IPS-NIHi11 (cell line): ENCODE measurements around the gene RHOV.

Source experiments
- DNase-seq: peaks from one replicate; pipeline ENCODE4 v3.0.0; 2012; ENCODE audit warnings: mixed read lengths, low spot score

The RHOV gene

GRCh38 chr15:40873694-40874561 lies at the start of gene RHOV:
Gene RHOV (minus strand): TSS chr15:40874234. CDS start chr15:40874139, 95 bp downstream.
- DNase-seq = peak; percentile 84

GRCh38 chr15:40923551-40923950 lies 49.5 kb upstream of the RHOV start:
- no peak for DNase-seq

DNA sequence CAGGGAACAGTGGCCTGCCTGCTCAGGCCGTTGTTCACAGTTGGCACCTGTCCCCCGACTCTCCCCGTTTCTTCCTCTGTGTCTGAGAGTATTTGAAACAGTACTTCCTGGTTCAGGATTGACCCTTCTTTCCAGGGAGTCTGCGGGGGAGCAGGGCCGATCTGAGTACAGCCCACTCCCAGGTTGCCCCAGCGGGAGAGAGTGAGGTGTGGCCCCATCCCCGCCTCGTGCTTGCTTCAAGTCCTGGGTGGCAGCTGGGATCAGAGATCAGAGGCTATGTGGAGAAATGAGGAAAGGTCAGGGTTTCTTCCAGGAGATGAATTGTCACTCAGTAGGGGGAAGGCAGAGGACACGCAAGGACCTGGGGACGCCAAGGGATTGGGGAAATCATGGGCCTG lies 48.6 kb upstream of the RHOV start:
- no peak for DNase-seq

GRCh38 chr15:40921949-40922607 lies 48.0 kb upstream of the RHOV start:
- no peak for DNase-seq

GRCh38 chr15:40918799-40919392 lies 44.9 kb upstream of the RHOV start:
- no peak for DNase-seq

GRCh38 chr15:40918146-40918798 lies 44.2 kb upstream of the RHOV start:
- no peak for DNase-seq

GRCh38 chr15:40917585-40917984 lies 43.6 kb upstream of the RHOV start:
- no peak for DNase-seq

GRCh38 chr15:40915679-40916078 lies 41.6 kb upstream of the RHOV start:
- DNase-seq = no peak

- DNase-seq = no peak
These were observed 41.2 kb upstream of the RHOV start for GRCh38 chr15:40915116-40915661.

DNA sequence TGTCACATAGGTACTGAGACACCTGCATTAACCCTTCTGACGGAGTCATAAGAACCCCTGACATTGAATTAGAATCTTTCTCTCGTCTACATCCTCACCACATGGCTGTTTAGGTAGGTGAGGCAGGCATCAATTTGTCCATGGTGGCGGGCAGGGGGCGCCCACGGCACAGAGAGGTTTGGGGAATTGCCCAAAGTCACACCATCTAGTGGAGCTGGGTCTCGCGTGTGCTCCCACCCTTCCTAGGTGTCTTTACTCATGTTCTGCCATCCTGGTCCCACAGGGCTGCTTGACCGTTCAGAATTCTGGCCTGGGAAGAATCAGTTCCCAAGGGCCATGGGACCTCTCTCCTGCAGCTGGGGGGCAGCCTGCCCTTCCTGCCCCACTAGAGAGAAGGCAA lies 40.5 kb upstream of the RHOV start:
- peak; percentile 39 for DNase-seq

GRCh38 chr15:40914013-40914412 lies 40.0 kb upstream of the RHOV start:
- no peak for DNase-seq

- DNase-seq = no peak
These were observed 38.4 kb upstream of the RHOV start for GRCh38 chr15:40912478-40912877.

DNA sequence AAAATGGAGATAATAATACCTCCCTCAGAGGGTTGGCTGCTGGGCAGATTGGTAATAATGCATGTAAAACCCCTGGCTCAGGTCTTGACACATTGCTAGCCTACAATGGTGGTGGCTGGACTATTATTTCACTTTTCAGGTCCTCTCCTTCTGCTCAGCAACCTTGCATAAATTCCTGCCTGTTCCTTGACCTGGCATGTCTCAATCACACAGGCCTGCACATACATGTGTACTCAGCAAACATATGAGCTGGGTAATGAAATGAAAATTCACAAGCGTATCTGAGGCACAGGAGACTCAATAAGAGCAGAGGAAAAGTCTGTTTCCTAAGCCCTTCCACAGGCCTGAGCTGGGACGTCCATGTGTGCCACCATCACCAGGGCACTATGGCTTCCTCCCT lies 37.7 kb upstream of the RHOV start:
- no peak for DNase-seq

DNA sequence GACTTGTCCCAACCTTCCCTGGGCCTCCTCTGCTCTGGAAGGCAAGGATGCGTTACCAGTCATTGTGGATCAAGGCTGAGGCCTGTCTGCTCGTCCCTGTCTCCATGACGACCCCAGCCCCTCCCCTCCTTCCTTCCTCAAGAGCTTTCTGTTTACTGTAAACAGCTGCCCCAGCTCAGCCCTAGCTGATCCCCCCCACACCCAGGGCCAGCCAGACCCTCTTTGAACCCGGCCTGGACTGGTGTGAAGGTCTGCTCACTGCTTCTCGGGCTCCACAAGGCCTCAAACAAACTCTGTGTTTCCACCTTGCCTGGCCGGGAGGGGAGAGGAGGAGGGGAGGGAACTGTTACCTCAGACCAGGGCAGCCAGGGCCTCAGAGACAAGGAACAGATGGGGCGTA lies 37.1 kb upstream of the RHOV start:
- DNase-seq = peak; percentile 48

DNA sequence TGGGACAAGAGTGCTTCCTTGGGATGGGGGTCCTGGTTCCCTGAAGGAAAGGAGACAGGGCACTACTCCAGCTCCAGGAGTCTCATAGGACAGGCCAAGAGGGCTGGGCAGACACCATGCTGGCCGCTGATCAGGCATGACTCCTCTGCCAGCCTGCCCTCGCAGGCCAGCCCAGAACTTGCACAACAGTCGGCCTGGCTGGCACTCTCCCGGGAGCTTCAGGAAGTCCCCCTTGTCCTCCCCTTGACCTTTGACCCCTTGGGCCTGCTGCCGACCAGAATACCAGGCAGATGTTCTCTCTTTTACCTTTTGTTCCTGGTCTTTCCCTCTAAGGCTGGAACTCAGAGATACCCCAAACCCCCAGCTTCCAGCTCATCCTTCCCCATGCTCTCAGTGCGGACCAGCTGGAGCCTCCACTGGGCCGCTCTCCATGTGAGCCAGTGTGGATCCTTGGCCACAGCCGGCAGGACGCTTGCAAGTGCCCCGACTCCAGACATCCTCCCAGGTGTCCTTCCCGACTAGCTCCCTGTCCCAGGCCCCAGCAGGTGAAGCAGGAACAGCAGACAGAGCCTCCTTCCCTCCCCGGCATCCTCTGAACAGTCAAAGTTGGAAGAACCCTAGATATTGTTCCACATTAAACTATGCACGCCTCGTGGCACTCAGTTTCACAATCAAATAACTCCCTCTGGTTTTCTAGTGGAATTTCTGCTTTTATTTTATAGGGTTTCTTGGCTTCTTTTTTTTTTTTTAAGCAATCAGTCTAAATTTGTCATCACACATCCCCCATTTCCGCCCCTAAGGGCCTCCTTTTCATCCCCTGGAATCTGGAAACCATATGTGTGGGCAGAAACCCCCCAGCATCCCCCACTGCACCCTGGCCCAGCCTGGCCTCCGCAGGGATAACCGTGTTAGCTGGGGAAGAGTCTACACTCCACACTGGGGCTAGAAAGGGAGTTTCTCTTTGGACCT lies 35.9 kb upstream of the RHOV start:
- DNase-seq = no peak

DNA sequence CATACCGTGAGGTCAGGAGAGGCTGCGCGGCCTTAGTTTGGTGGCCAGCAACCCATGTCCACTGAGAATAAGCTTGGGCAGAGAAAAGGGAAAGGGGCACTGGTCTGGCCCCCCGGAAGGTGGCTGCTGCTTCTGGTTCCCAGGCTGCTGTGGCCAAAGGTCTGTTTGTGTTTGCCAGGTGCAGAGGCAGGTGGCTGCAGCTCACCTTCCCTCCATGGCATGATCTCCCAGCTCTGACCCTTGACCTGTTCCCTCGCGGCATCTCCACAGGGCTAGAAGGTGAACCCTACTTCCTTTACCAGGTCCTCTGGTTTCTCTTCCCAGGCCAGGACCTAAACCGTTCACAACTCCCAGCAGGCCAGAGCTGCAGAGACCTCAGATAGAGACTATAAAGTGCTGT lies 34.1 kb upstream of the RHOV start:
- DNase-seq = no peak

DNA sequence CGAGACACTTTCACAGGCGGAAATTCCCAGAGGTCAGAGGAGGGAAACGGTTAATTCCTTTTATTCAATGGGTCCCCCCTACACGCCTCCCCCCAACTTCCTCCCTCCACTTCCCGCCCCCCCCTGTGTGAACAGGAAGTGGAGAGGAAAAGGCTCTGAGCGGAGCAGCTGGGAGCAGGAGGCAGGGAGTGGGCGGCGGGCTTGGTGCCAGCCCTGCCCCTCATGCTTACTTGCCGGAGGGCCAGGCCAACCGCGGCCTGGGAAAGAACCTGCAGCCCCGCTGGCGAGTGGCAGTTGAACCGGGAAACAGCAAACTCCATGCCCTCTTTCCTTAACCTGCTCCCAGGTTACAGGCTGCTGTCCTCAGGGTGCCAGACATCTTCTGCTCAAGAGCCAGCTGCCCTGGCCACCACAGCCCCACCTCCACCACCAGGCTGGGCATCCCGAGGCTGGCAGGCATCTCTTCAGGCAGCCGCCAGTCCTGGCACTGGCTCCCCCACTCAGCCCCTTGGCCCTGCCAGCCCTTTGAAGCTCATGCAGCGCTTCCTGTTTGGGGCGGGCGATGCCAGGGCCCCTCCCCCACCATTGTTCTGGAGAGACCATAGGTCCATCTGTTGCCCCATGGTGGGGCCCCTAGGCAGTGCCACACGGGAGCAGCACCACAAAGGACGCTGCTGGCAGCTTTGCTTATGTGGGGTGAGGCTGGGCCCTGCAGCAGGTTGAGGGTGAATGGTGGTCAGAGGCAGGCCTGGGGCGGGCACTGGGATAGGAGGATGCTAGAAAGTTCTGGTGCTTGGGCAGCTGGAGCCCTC lies 33.2 kb upstream of the RHOV start:
- no peak for DNase-seq

GRCh38 chr15:40906091-40906990 lies 32.3 kb upstream of the RHOV start:
- DNase-seq = peak; percentile 92

DNA sequence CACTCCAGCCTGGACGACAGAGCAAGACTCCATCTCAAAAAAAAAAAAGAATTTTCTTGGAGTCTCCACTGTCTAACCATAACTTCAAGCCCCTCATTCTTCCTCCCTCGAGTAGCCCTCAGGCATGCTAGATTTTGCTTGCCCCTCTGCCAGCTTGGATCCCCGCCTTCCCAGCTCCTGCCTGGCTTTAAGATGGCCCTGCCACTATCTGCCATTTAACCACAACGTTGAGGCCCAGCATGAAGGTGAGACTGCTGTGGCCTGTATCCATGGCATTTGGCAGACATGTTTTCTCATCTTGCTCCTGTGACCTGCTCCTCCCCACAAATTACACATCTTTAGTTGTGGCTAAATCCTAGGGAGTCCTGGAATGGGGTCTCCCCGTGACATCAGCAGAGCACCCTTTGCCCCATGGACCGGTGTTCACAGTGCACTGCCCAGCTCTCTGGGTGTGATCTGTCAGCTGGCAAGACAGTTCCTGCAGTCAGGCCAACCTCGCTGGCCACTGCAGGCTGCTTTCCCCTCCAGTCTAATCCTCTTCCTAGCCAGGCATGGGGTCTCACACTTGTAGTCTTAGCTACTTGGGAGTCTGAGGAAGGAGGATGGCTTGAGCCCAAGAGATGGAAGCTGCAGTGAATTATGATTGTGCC lies 30.6 kb upstream of the RHOV start:
- no peak for DNase-seq
